ENCODE data around the gene ZNF366.

ZNF366 gene

GRCh38 chr5:72482046-72482445 is 25.2 kb downstream of the ZNF366 start:
- H3K27me3 ChIP-seq (ENCODE audit: insufficient read depth, low read length, poor library complexity, severe bottlenecking): no peaks in the 10 kb centered on the region
- H3K4me3 ChIP-seq (ENCODE audit: low read length, poor library complexity, severe bottlenecking): no peak overlapping the region
- no peaks in the 10 kb centered on the region for H3K4me1 ChIP-seq (ENCODE audit: insufficient read depth, low read length, poor library complexity, severe bottlenecking)
- no peak overlapping the region for H3K4me2 ChIP-seq (ENCODE audit: low read depth, low read length, poor library complexity, severe bottlenecking)
- H3F3A ChIP-seq (ENCODE audit: low read depth): no peaks in the 10 kb centered on the region
- H3K9me3 ChIP-seq (ENCODE audit: insufficient read depth, low read depth, low read length): no peaks in the 10 kb centered on the region
- no peaks in the 10 kb centered on the region for H4K20me1 ChIP-seq (ENCODE audit: insufficient read depth, low read length, poor library complexity, severe bottlenecking)
- no peak for TF ChIP-seq CTCF (conservative IDR thresholded peaks at IDR 0.05; ENCODE audit: low read length)
- no peak for TF ChIP-seq EZH2phosphoT487 (IDR thresholded peaks at IDR 0.05; ENCODE audit: borderline replicate concordance)
- no peaks in the 10 kb centered on the region for H3K79me2 ChIP-seq (ENCODE audit: insufficient read depth, low read length)
- H3K9ac ChIP-seq (ENCODE audit: low read depth, low read length, poor library complexity, severe bottlenecking): no peak overlapping the region
- H3K36me3 ChIP-seq (ENCODE audit: insufficient read depth, low read length): no peaks in the 10 kb centered on the region
- H2AFZ ChIP-seq (ENCODE audit: low read length): no peak overlapping the region
- no peaks in the 10 kb centered on the region for H3K9me2 ChIP-seq (replicated peaks; ENCODE audit: low read depth, low read length)

DNA sequence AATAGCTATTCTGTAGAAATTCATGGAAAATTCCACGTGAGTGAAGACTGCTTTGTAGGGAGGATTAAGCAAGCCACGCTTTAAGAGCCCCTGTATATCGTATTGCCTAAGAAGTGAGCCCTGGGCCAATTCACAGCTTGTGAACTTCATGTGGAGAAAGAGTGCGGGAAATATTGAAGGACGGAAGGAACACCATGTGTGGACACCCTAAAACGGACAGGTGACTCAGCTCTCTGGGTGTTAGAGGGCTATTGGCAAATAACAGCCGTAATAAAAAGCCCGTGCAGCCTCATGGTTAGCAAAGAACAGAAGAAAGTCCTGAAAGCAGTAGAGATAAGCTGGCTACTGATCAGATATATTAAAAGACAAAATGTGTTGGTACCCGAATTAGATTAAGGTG is 26.4 kb downstream of the ZNF366 start:
- TF ChIP-seq CTCF (conservative IDR thresholded peaks at IDR 0.05; ENCODE audit: low read length) (no peak), EZH2phosphoT487 (IDR thresholded peaks at IDR 0.05; ENCODE audit: borderline replicate concordance) (no peak)
- no peaks in the 10 kb centered on the region for H3K36me3 ChIP-seq (ENCODE audit: insufficient read depth, low read length)
- H3K9me2 ChIP-seq (replicated peaks; ENCODE audit: low read depth, low read length): no peaks in the 10 kb centered on the region
- H3K27me3 ChIP-seq (ENCODE audit: insufficient read depth, low read length, poor library complexity, severe bottlenecking): no peaks in the 10 kb centered on the region
- no peak overlapping the region for H3K4me2 ChIP-seq (ENCODE audit: low read depth, low read length, poor library complexity, severe bottlenecking)
- H3K4me1 ChIP-seq (ENCODE audit: insufficient read depth, low read length, poor library complexity, severe bottlenecking): no peaks in the 10 kb centered on the region
- H3K79me2 ChIP-seq (ENCODE audit: insufficient read depth, low read length): no peaks in the 10 kb centered on the region
- H3K9me3 ChIP-seq (ENCODE audit: insufficient read depth, low read depth, low read length): no peaks in the 10 kb centered on the region
- no peaks in the 10 kb centered on the region for H4K20me1 ChIP-seq (ENCODE audit: insufficient read depth, low read length, poor library complexity, severe bottlenecking)
- no peak overlapping the region for H2AFZ ChIP-seq (ENCODE audit: low read length)
- no peaks in the 10 kb centered on the region for H3F3A ChIP-seq (ENCODE audit: low read depth)
- no peak overlapping the region for H3K4me3 ChIP-seq (ENCODE audit: low read length, poor library complexity, severe bottlenecking)
- no peak overlapping the region for H3K9ac ChIP-seq (ENCODE audit: low read depth, low read length, poor library complexity, severe bottlenecking)

DNA sequence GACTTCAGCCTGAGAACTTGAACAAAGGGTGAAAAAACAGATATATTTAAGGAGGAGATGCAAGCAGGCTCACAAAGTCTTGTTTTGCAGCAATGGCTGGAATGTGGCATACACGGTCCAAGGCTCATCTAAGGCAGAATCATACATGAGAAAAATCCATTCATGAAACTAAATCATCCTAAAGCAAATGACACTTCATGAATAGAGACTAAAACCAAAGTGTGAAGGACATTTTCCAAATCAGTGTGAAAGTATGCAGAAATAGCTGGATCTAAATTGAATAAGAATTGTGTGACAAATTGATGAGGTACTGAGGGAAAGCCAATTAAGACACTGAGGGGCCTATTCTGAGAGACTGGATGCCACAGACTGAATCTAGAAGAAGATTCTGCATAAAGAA is 27.3 kb downstream of the ZNF366 start:
- no peak overlapping the region for H3K4me3 ChIP-seq (ENCODE audit: low read length, poor library complexity, severe bottlenecking)
- no peaks in the 10 kb centered on the region for H3F3A ChIP-seq (ENCODE audit: low read depth)
- no peaks in the 10 kb centered on the region for H3K79me2 ChIP-seq (ENCODE audit: insufficient read depth, low read length)
- H2AFZ ChIP-seq (ENCODE audit: low read length): no peak overlapping the region
- no peaks in the 10 kb centered on the region for H4K20me1 ChIP-seq (ENCODE audit: insufficient read depth, low read length, poor library complexity, severe bottlenecking)
- H3K36me3 ChIP-seq (ENCODE audit: insufficient read depth, low read length): no peaks in the 10 kb centered on the region
- TF ChIP-seq EZH2phosphoT487 (IDR thresholded peaks at IDR 0.05; ENCODE audit: borderline replicate concordance) (no peak), CTCF (conservative IDR thresholded peaks at IDR 0.05; ENCODE audit: low read length) (no peak)
- no peaks in the 10 kb centered on the region for H3K9me3 ChIP-seq (ENCODE audit: insufficient read depth, low read depth, low read length)
- H3K4me2 ChIP-seq (ENCODE audit: low read depth, low read length, poor library complexity, severe bottlenecking): no peak overlapping the region
- no peak overlapping the region for H3K9ac ChIP-seq (ENCODE audit: low read depth, low read length, poor library complexity, severe bottlenecking)
- no peaks in the 10 kb centered on the region for H3K27me3 ChIP-seq (ENCODE audit: insufficient read depth, low read length, poor library complexity, severe bottlenecking)
- H3K9me2 ChIP-seq (replicated peaks; ENCODE audit: low read depth, low read length): no peaks in the 10 kb centered on the region
- H3K4me1 ChIP-seq (ENCODE audit: insufficient read depth, low read length, poor library complexity, severe bottlenecking): no peaks in the 10 kb centered on the region
